ENCODE data around the gene LIPC.

The LIPC gene

GRCh38 chr15:58466566-58466965 is 34.8 kb downstream of the LIPC start:
- DNase-seq: no peak
- in situ Hi-C loops (cut with MboI; ENCODE audit: low pct_unique_long_range_greater_than_20kb, low sequenced_read_pairs): no loop called here

GRCh38 chr15:58467121-58467721 is 35.4 kb downstream of the LIPC start:
- in situ Hi-C loops (cut with MboI; ENCODE audit: low pct_unique_long_range_greater_than_20kb, low sequenced_read_pairs): no loop called here
- DNase-seq: no peak

GRCh38 chr15:58467722-58468423 is 36.1 kb downstream of the LIPC start:
- in situ Hi-C loops (cut with MboI; ENCODE audit: low pct_unique_long_range_greater_than_20kb, low sequenced_read_pairs): no loop called here
- no peak for DNase-seq

GRCh38 chr15:58469432-58470353 is 37.9 kb downstream of the LIPC start:
- DNase-seq: peak; percentile 52
- in situ Hi-C loops (cut with MboI; ENCODE audit: low pct_unique_long_range_greater_than_20kb, low sequenced_read_pairs): no loop called here

- in situ Hi-C loops (cut with MboI; ENCODE audit: low pct_unique_long_range_greater_than_20kb, low sequenced_read_pairs): no loop called here
- DNase-seq: no peak
Observed at GRCh38 chr15:58471348-58471747, 39.6 kb downstream of the LIPC start.

- no peak for DNase-seq
- in situ Hi-C loops (cut with MboI; ENCODE audit: low pct_unique_long_range_greater_than_20kb, low sequenced_read_pairs): no loop called here
Observed at GRCh38 chr15:58472221-58472620, 40.4 kb downstream of the LIPC start.

- DNase-seq: peak; percentile 93
- in situ Hi-C loops (cut with MboI; ENCODE audit: low pct_unique_long_range_greater_than_20kb, low sequenced_read_pairs): no loop called here
Observed at GRCh38 chr15:58472821-58473581, 41.2 kb downstream of the LIPC start.

GRCh38 chr15:58473724-58474123 is 41.9 kb downstream of the LIPC start:
- in situ Hi-C loops (cut with MboI; ENCODE audit: low pct_unique_long_range_greater_than_20kb, low sequenced_read_pairs): no loop called here
- no peak for DNase-seq

GRCh38 chr15:58474741-58475323 is 43.0 kb downstream of the LIPC start:
- in situ Hi-C loops (cut with MboI; ENCODE audit: low pct_unique_long_range_greater_than_20kb, low sequenced_read_pairs): no loop called here
- peak; percentile 59 for DNase-seq

GRCh38 chr15:58475573-58476524 is 44.1 kb downstream of the LIPC start:
- in situ Hi-C loops (cut with MboI; ENCODE audit: low pct_unique_long_range_greater_than_20kb, low sequenced_read_pairs): no loop called here
- DNase-seq: peak; percentile 87

- in situ Hi-C loops (cut with MboI; ENCODE audit: low pct_unique_long_range_greater_than_20kb, low sequenced_read_pairs): no loop called here
- DNase-seq: no peak
Observed at GRCh38 chr15:58476525-58477162, 44.9 kb downstream of the LIPC start.

GRCh38 chr15:58477170-58477569 is 45.4 kb downstream of the LIPC start:
- peak; percentile 90 for DNase-seq
- in situ Hi-C loops (cut with MboI; ENCODE audit: low pct_unique_long_range_greater_than_20kb, low sequenced_read_pairs): no loop called here

GRCh38 chr15:58478035-58478434 is 46.2 kb downstream of the LIPC start:
- in situ Hi-C loops (cut with MboI; ENCODE audit: low pct_unique_long_range_greater_than_20kb, low sequenced_read_pairs): no loop called here
- DNase-seq: no peak

GRCh38 chr15:58478579-58478978 is 46.8 kb downstream of the LIPC start:
- in situ Hi-C loops (cut with MboI; ENCODE audit: low pct_unique_long_range_greater_than_20kb, low sequenced_read_pairs): no loop called here
- no peak for DNase-seq

- in situ Hi-C loops (cut with MboI; ENCODE audit: low pct_unique_long_range_greater_than_20kb, low sequenced_read_pairs): no loop called here
- no peak for DNase-seq
Observed at GRCh38 chr15:58479941-58480340, 48.1 kb downstream of the LIPC start.

- DNase-seq: peak; percentile 85
- in situ Hi-C loops (cut with MboI; ENCODE audit: low pct_unique_long_range_greater_than_20kb, low sequenced_read_pairs): no loop called here
Observed at GRCh38 chr15:58483376-58483775, 51.6 kb downstream of the LIPC start.

- DNase-seq: peak; percentile 95
- in situ Hi-C loops (cut with MboI; ENCODE audit: low pct_unique_long_range_greater_than_20kb, low sequenced_read_pairs): no loop called here
Observed at GRCh38 chr15:58484791-58485600, 53.2 kb downstream of the LIPC start.
